ENCODE measurements around the gene NFATC4.

- TF ChIP-seq CTCF (IDR thresholded peaks at IDR 0.05) = no peak
- no peak for TF ChIP-seq EZH2 (IDR thresholded peaks at IDR 0.05; ENCODE audit: borderline replicate concordance, insufficient read depth, low read depth, low read length, poor library complexity, severe bottlenecking)
These were observed 38.8 kb upstream of the NFATC4 start for GRCh38 chr14:24329073-24329663.

Data from B cell (primary cell).